Chondrocyte (in vitro differentiated cells): Measurements from ENCODE around the gene METTL23. TPM values are rescaled to one million over a fixed set of nuclear protein-coding genes. Genes with fewer than 3 reads are reported as not detected.

Source experiments
- DNase-seq: peaks from one replicate; pipeline ENCODE4 v3.0.0; 2021; ENCODE audit warnings: mixed read lengths, low spot score
- H3K27ac Mint-ChIP-seq: one replicate; pipeline ENCODE4 v1.8.0; 2021; ENCODE audit warnings: mild to moderate bottlenecking, moderate library complexity, mixed read lengths; ENCODE audit not compliant: unreplicated experiment
- H3K27me3 Mint-ChIP-seq: 2 replicates; pipeline ENCODE4 v1.8.0; 2021; ENCODE audit warnings: low read depth, mixed read lengths
- H3K36me3 Mint-ChIP-seq: 2 replicates; pipeline ENCODE4 v1.8.0; 2021; ENCODE audit warnings: low read depth, mixed read lengths
- H3K4me1 Mint-ChIP-seq: 2 replicates; pipeline ENCODE4 v1.8.0; 2021; ENCODE audit warnings: low read depth, mild to moderate bottlenecking, mixed read lengths
- H3K4me3 Mint-ChIP-seq: one replicate; pipeline ENCODE4 v1.8.0; 2021; ENCODE audit warnings: mild to moderate bottlenecking, moderate library complexity, mixed read lengths; ENCODE audit not compliant: unreplicated experiment
- H3K9me3 Mint-ChIP-seq: 2 replicates; pipeline ENCODE4 v1.8.0; 2021; ENCODE audit warnings: low read depth, mixed read lengths
- total RNA-seq: library from RNA; stranded (reverse); gene quantifications from 3 replicates; pipeline ENCODE4 v1.2.1, GENCODE V29; 2021
- TF ChIP-seq, protein P1 (sequence below): fragments of 200-600 bp; sonication (generic); IDR thresholded peaks from 2 replicates; pipeline ENCODE4 v1.5.0; 2021; ENCODE audit warnings: antibody characterized with exemption, mild to moderate bottlenecking, moderate library complexity

The METTL23 gene
- total RNA-seq, 1 donor from 2014 or later, result 27.0 TPM

DNA sequence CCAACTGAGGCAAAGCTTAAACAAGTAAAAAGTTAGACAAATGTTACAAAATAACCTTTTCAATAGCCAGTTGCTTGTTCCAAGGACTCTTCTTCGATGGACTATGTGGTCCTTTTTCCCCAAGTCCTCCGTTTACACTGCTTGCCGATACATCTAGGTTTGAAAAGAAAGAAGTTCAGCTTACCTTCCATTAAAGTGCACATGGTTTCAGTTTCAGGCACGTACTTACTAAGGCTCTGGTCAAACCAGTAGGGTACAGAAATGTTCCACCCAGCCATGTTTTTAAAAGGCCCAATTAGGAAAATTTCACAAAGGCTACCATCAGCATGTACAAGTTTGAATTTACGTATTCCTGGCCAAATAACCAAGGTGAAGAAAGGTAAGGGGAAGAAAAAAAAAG lies 8.4 kb downstream of the METTL23 start:
- Mint-ChIP-seq H3K4me3 (peak overlapping the region; percentile 95), H3K27ac (peak overlapping the region; percentile 95), H3K4me1 (peaks cover 50% of the 10 kb centered on the region), H3K27me3 (no peaks in the 10 kb centered on the region), H3K9me3 (no peaks in the 10 kb centered on the region), H3K36me3 (peaks cover 28% of the 10 kb centered on the region)
- DNase-seq, result no peak
- TF ChIP-seq, protein P1, sequence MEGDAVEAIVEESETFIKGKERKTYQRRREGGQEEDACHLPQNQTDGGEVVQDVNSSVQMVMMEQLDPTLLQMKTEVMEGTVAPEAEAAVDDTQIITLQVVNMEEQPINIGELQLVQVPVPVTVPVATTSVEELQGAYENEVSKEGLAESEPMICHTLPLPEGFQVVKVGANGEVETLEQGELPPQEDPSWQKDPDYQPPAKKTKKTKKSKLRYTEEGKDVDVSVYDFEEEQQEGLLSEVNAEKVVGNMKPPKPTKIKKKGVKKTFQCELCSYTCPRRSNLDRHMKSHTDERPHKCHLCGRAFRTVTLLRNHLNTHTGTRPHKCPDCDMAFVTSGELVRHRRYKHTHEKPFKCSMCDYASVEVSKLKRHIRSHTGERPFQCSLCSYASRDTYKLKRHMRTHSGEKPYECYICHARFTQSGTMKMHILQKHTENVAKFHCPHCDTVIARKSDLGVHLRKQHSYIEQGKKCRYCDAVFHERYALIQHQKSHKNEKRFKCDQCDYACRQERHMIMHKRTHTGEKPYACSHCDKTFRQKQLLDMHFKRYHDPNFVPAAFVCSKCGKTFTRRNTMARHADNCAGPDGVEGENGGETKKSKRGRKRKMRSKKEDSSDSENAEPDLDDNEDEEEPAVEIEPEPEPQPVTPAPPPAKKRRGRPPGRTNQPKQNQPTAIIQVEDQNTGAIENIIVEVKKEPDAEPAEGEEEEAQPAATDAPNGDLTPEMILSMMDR, result no peak

DNA sequence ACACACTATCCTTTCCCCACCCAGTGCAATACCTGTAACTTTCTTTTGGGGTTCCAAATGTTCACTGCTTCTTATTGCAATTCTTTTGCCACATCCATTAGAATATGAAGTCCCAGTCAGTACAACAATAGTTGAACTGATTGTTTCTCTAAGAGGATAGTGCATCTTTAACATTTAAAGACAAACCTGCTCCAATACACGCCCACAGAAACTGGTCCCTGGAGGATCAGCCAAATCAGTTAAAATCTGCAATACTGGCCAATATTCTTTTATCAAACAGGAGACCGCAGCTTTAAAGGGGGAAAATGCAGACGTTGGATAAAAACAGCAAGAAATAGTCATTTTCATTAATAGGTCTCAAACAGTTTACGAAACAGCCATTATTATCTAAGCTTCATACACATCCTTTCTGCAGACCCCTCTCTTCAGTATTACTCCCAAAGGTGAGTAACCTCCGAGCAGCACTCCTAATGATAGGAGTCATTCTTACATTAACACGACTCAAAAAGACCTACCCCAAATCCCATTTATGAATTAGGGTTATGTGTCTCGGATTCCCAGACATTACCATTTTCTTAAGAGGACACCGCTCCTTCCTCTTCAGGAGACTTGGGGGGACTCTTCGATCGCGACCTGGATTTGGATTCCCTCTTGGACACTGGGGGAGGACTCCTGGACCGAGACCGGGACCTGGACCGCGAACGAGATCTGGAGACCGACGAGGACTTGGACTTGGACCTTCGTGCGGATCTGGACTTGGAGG lies 9.1 kb downstream of the METTL23 start:
- H3K4me3 Mint-ChIP-seq, result peak overlapping the region; percentile 95
- no peaks in the 10 kb centered on the region for H3K9me3 Mint-ChIP-seq
- no peaks in the 10 kb centered on the region for H3K27me3 Mint-ChIP-seq
- H3K4me1 Mint-ChIP-seq, result peaks cover 58% of the 10 kb centered on the region
- no peak for DNase-seq
- H3K36me3 Mint-ChIP-seq, result peaks cover 28% of the 10 kb centered on the region
- TF ChIP-seq, protein P1, result no peak
- H3K27ac Mint-ChIP-seq, result peak overlapping the region; percentile 95

DNA sequence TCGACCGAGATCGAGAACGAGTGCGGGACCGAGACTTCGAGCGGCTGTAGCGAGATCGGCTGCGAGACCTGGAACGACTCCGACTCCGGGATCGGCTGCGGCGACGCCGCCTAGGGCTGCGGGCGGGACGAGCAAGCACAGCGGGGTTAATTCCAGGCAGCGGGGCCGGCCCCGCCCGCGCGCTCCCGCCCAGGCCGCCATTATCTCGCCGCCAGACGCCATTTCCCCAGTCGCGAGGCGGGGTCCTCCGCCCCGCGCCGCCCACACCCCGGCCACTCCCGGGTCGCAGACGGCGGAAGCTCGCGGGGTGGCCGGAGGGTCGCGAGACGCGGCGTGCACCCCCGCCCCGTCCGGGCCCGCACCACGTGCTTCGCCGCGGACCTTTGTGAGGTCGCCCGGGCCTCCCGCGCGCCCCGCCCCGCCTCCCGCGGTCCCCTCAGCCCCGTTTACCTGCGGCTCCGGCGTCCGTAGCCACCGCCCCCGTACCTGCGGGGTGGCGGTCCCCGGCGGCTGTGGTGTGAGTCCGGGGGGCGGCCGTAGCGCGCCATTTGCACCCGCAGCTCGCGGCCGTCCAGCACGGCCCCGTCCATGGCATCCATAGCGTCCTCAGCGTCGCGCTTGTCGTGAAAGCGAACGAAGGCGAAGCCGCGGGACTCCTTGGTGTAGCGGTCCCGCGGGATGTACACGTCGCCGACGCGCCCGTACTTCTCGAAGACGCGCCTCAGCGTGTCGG lies 9.9 kb downstream of the METTL23 start:
- Mint-ChIP-seq H3K4me3 (peak overlapping the region; percentile 99), H3K36me3 (peaks cover 28% of the 10 kb centered on the region), H3K9me3 (no peaks in the 10 kb centered on the region), H3K27ac (peak overlapping the region; percentile 100), H3K27me3 (no peaks in the 10 kb centered on the region), H3K4me1 (peaks cover 62% of the 10 kb centered on the region)
- DNase-seq, result no peak
- TF ChIP-seq, protein P1, result peak; percentile 44

DNA sequence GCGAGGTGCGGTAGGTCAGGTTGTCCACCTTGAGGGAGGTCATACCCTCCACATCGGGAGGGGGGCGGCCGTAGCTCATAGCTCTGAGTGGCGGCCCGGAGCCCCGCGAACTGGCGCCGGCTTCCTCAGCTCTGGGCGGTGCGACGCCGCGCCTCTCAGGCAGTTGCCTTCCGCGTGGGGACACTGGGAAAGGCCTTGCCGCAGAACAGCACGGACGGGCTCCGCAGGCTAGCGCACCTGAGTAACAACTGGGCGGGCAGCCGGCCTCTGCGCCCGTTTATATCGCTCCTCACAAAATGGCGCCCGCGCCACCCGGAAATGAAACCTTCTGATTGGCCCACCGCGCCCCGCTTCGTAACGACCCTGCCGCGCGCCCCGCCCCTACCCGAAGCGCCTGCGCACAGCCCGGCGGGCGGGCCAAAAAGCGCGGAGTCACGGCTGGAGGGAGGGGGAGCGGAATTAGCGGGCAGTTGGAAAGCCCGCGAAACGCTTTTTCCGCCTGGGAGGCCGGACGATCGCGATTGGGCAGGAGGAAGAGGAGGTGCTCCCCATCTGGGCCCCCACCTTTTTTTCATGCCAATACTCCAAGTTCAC lies 10.5 kb downstream of the METTL23 start, which contains the start of gene SRSF2:
Gene SRSF2 (minus strand): TSS at position 250 of the 594 bp plus-strand sequence. CDS start 171 bp downstream, at position 79.
- TF ChIP-seq, protein P1, result no peak
- Mint-ChIP-seq H3K36me3 (peaks cover 32% of the 10 kb centered on the region), H3K27me3 (no peaks in the 10 kb centered on the region), H3K9me3 (no peaks in the 10 kb centered on the region), H3K4me1 (peaks cover 62% of the 10 kb centered on the region), H3K27ac (peak within 1 kb of the TSS; percentile 100), H3K4me3 (peak within 1 kb of the TSS; percentile 99)
- DNase-seq, result peak; percentile 99
